ENCODE results near the gene GASK1A.
"Not testable (repeated sequence)": the region's sequence is repeated elsewhere in the genome, so short reads cannot be mapped to it uniquely, and the experiment has no call there.

The GASK1A gene

DNA sequence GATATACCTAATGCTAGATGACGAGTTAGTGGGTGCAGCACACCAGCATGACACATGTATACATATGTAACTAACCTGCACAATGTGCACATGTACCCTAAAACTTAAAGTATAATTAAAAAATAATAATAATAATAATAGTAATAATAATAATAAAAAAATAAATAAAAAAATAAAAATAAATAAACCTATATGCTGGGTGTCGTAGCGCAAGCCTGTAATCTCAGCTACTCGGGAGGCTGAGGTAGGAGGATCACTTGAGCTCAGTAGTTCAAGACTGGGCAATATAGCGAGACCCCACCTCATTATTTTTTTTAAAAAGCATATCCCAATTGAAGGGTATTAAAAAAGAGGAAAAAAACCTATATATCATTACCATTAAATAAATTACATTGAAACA lies 91.6 kb downstream of the GASK1A start:
- H3K9me3 Mint-ChIP-seq; H3K27me3 Mint-ChIP-seq; H3K4me1 Mint-ChIP-seq (ENCODE audit: low read depth); H3K36me3 Mint-ChIP-seq (ENCODE audit: low read depth); H3K4me3 Mint-ChIP-seq; H3K27ac Mint-ChIP-seq: not testable (repeated sequence)

GRCh38 chr3:43071313-43071893 lies 92.3 kb downstream of the GASK1A start:
- no peaks in the 10 kb centered on the region for H3K4me1 Mint-ChIP-seq (ENCODE audit: low read depth)
- H3K27ac Mint-ChIP-seq, result no peak overlapping the region
- H3K4me3 Mint-ChIP-seq, result no peak overlapping the region
- H3K9me3 Mint-ChIP-seq, result no peaks in the 10 kb centered on the region
- no peaks in the 10 kb centered on the region for H3K27me3 Mint-ChIP-seq
- no peaks in the 10 kb centered on the region for H3K36me3 Mint-ChIP-seq (ENCODE audit: low read depth)

DNA sequence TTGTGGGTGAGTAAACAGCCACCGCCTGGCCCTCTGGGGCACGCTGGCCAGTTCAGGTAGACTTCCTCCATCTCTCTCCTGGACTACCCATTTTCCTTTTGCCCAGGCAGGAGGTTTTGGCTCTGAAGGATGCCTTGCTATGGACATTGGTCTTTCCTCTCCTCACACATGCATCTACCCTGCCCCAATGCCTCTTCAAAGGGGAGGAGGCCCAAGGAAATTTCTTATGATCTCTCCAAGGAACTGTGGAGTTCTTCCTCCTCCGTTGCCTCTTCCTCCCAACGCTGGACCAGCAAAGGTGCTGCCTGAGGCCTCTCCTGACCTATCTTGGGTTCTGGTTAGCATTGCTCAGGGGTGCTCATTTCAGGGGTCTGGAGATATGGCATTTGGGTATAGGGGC lies 93.2 kb downstream of the GASK1A start:
- no peaks in the 10 kb centered on the region for H3K36me3 Mint-ChIP-seq (ENCODE audit: low read depth)
- no peaks in the 10 kb centered on the region for H3K27me3 Mint-ChIP-seq
- H3K9me3 Mint-ChIP-seq, result no peaks in the 10 kb centered on the region
- no peaks in the 10 kb centered on the region for H3K4me1 Mint-ChIP-seq (ENCODE audit: low read depth)
- no peak overlapping the region for H3K4me3 Mint-ChIP-seq
- H3K27ac Mint-ChIP-seq, result no peak overlapping the region

DNA sequence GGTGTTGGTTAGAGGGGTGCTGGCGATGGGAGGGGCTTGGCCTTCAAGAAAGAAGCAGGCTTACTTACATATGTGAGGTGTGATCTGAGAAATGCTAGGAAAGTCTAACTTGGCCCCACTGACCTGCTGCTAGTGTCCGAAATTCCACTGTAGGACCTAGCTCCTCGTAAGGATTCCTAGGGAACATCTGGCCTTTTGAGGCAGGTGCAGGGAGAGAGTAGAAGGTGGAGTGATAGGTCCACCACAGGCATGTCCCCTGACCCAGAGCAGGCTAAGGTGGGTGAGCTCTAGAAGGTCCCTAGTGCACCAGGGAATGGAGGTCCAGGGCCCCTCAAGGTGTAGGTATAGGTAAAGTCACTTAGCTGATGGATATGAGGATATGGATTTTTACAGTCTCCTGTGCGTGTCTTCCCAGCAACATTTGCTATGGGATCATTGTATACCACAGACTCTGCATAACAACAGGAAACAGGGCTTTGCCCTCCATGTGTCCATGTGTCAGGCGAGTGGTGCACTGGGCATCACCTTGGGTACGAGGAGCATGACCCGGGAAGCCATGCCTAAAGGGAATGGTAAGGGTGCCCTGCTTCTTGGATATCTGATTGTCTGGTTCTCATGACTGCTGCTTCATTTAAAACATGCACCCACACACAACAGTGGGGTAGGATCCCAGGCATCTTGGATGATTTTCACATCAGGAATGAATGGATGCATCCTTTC lies 94.2 kb downstream of the GASK1A start:
- peaks cover 1% of the 10 kb centered on the region for H3K36me3 Mint-ChIP-seq (ENCODE audit: low read depth)
- H3K9me3 Mint-ChIP-seq, result no peaks in the 10 kb centered on the region
- H3K4me1 Mint-ChIP-seq (ENCODE audit: low read depth), result no peaks in the 10 kb centered on the region
- no peaks in the 10 kb centered on the region for H3K27me3 Mint-ChIP-seq
- no peak overlapping the region for H3K27ac Mint-ChIP-seq
- H3K4me3 Mint-ChIP-seq, result no peak overlapping the region

DNA sequence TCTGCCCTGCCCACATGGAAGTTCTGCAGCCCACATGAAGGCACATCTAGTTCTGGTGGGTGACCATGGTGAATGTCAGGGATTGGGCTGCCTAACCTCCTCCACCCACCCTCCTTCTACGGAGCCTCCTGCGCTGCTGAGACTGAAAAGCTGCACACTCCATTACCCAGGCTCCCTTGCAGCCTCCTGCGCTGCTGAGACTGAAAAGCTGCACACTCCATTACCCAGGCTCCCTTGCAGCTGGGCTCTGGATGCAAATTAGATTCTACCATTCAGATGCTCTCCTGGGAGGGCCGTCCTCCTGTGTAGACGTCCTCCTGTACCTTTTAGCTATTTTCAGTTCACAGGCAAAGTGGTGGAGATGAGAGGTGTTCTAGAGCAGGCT lies 94.7 kb downstream of the GASK1A start:
- Mint-ChIP-seq H3K4me1 (ENCODE audit: low read depth) (no peaks in the 10 kb centered on the region), H3K27ac (no peak overlapping the region), H3K4me3 (no peak overlapping the region), H3K27me3 (no peaks in the 10 kb centered on the region), H3K36me3 (ENCODE audit: low read depth) (peaks cover 4% of the 10 kb centered on the region), H3K9me3 (no peaks in the 10 kb centered on the region)

GRCh38 chr3:43074482-43074881 lies 95.4 kb downstream of the GASK1A start:
- H3K9me3 Mint-ChIP-seq, result no peaks in the 10 kb centered on the region
- H3K36me3 Mint-ChIP-seq (ENCODE audit: low read depth), result peaks cover 11% of the 10 kb centered on the region
- no peaks in the 10 kb centered on the region for H3K4me1 Mint-ChIP-seq (ENCODE audit: low read depth)
- no peak overlapping the region for H3K4me3 Mint-ChIP-seq
- no peaks in the 10 kb centered on the region for H3K27me3 Mint-ChIP-seq
- no peak overlapping the region for H3K27ac Mint-ChIP-seq

- H3K36me3 Mint-ChIP-seq (ENCODE audit: low read depth), result peaks cover 16% of the 10 kb centered on the region
- H3K4me1 Mint-ChIP-seq (ENCODE audit: low read depth), result no peaks in the 10 kb centered on the region
- no peaks in the 10 kb centered on the region for H3K9me3 Mint-ChIP-seq
- H3K4me3 Mint-ChIP-seq, result no peak overlapping the region
- no peak overlapping the region for H3K27ac Mint-ChIP-seq
- H3K27me3 Mint-ChIP-seq, result no peaks in the 10 kb centered on the region
Observed at GRCh38 chr3:43074901-43075689, 96.0 kb downstream of the GASK1A start.

DNA sequence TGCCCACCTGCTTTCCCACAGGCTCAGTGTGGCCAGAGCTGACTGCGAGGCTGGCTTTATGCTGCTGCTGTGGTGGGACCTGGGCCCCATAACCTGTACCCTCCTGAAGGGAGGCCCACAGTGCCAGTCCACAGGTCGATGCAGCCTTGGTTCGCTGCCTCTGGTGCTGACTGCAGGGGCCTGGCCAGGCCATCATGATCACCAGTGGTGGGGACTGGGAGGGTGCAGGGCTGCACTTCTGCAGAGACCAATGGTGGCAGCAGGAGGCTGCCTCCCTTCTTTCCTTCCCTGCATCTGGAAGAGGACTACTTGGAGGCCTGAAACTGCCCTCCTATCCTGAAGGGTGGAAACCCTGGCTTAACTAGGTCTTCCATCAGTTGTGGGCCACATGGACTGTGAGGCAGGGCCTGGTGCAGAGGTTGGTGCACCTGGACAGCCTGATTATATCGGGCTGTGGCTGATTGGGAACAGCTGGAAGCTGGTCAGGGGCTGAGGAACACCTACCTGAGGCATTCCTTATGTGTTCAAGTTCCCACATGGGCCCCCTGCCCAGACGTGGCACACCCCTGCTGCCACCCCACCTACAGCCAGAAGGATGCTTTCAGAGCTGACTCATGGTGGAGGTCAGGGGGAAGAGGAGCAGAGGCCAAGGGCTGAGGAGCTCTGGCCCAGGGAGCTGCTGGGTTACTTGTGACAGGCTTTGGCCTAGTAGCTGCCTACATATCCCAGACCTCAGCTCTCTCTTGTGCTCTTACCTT lies 97.0 kb downstream of the GASK1A start:
- Mint-ChIP-seq H3K4me3 (no peak overlapping the region), H3K27ac (no peak overlapping the region), H3K9me3 (no peaks in the 10 kb centered on the region), H3K4me1 (ENCODE audit: low read depth) (no peaks in the 10 kb centered on the region), H3K36me3 (ENCODE audit: low read depth) (peaks cover 26% of the 10 kb centered on the region), H3K27me3 (no peaks in the 10 kb centered on the region)

GRCh38 chr3:43076857-43077256 lies 97.7 kb downstream of the GASK1A start:
- H3K27ac Mint-ChIP-seq, result no peak overlapping the region
- peaks cover 27% of the 10 kb centered on the region for H3K36me3 Mint-ChIP-seq (ENCODE audit: low read depth)
- H3K4me1 Mint-ChIP-seq (ENCODE audit: low read depth), result no peaks in the 10 kb centered on the region
- H3K4me3 Mint-ChIP-seq, result no peak overlapping the region
- H3K9me3 Mint-ChIP-seq, result no peaks in the 10 kb centered on the region
- H3K27me3 Mint-ChIP-seq, result no peaks in the 10 kb centered on the region

DNA sequence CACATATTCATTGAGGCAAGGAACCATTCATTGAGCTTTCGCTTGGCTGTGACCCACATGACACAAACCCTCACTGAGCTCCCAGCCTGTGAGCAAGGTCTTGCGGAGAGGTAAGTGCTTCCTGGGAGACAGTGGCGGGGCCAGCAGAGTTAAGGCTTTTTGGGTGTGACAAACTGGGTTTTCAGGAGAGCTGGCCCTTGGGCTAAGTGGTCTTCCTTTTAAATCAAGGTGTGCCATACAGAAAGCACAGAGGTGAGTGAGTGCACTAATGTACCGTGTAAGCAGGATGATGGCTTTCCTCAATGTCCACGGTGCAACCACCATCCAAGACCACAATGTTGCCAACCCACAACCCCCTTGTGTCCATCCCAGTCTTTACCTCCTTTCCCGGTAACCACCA lies 98.2 kb downstream of the GASK1A start:
- Mint-ChIP-seq H3K36me3 (ENCODE audit: low read depth) (peaks cover 30% of the 10 kb centered on the region), H3K27ac (no peak overlapping the region), H3K4me3 (no peak overlapping the region), H3K27me3 (no peaks in the 10 kb centered on the region), H3K4me1 (ENCODE audit: low read depth) (no peaks in the 10 kb centered on the region), H3K9me3 (no peaks in the 10 kb centered on the region)

GRCh38 chr3:43077707-43078106 lies 98.6 kb downstream of the GASK1A start:
- no peaks in the 10 kb centered on the region for H3K9me3 Mint-ChIP-seq
- no peaks in the 10 kb centered on the region for H3K4me1 Mint-ChIP-seq (ENCODE audit: low read depth)
- H3K36me3 Mint-ChIP-seq (ENCODE audit: low read depth), result peaks cover 34% of the 10 kb centered on the region
- H3K27me3 Mint-ChIP-seq, result no peaks in the 10 kb centered on the region
- H3K4me3 Mint-ChIP-seq, result no peak overlapping the region
- H3K27ac Mint-ChIP-seq, result no peak overlapping the region

GRCh38 chr3:43079536-43080332 lies 100.6 kb downstream of the GASK1A start:
- H3K9me3 Mint-ChIP-seq, result peaks cover 7% of the 10 kb centered on the region
- no peaks in the 10 kb centered on the region for H3K27me3 Mint-ChIP-seq
- H3K27ac Mint-ChIP-seq, result no peak overlapping the region
- H3K36me3 Mint-ChIP-seq (ENCODE audit: low read depth), result peaks cover 52% of the 10 kb centered on the region
- no peak overlapping the region for H3K4me3 Mint-ChIP-seq
- no peaks in the 10 kb centered on the region for H3K4me1 Mint-ChIP-seq (ENCODE audit: low read depth)

DNA sequence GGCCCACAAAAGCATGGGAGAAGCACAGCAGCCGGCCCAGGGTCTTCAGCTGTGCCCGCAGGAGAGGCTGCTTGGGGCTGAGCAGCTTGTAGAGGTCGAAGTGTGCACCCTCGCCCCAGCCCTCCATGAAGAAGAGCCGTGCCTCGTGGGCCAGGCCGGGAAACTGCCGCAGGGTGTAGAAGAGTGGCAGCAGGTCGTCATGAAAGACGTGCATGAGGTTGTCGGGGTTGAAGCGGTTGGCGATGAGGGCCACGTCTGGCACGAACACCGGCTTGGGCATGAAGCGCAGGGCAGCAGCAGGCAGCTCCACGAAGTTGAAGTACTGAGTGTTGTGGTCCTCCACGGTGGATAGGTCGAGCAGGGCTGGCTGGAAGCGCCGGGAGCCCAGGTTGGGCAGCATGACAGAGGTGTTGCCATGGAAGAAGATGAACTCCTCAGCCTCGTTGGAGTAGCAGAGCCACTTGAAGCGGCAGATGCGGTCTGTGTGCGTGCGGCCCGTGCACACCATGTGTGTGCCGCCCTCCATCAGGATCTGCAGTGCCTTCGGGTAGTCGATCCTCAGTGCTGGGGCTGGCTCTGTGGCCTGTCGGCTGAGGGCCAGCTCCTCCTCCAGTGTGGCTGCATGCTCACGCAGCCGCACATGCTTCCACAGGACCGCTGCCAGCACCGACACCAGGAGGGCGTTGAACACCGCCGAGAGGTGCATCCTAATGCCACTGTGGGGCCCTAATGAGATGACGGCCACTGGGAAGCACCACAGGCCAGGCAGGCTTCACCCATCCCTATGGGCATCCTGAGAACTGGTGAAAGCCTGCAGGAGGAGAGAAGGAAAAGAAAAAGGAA lies 101.8 kb downstream of the GASK1A start:
- no peaks in the 10 kb centered on the region for H3K27me3 Mint-ChIP-seq
- no peak overlapping the region for H3K4me3 Mint-ChIP-seq
- peaks cover 62% of the 10 kb centered on the region for H3K36me3 Mint-ChIP-seq (ENCODE audit: low read depth)
- H3K9me3 Mint-ChIP-seq, result peaks cover 7% of the 10 kb centered on the region
- no peaks in the 10 kb centered on the region for H3K4me1 Mint-ChIP-seq (ENCODE audit: low read depth)
- no peak overlapping the region for H3K27ac Mint-ChIP-seq

GRCh38 chr3:43081796-43082195 lies 102.7 kb downstream of the GASK1A start:
- Mint-ChIP-seq H3K4me3 (no peak overlapping the region), H3K27me3 (no peaks in the 10 kb centered on the region), H3K4me1 (ENCODE audit: low read depth) (peaks cover 2% of the 10 kb centered on the region), H3K36me3 (ENCODE audit: low read depth) (peaks cover 62% of the 10 kb centered on the region), H3K27ac (no peak overlapping the region), H3K9me3 (peaks cover 7% of the 10 kb centered on the region)
